Measurements from ENCODE around the gene ST8SIA6. TPM values are rescaled to one million over a fixed set of nuclear protein-coding genes. Genes with fewer than 3 reads are reported as not detected.

Gene ST8SIA6
- total and polyA plus RNA-seq, 7 experiments from 2014 or later = 0.08 to 2.5 (median 0.56) TPM

GRCh38 chr10:17286562-17287550, 167.5 kb downstream of the ST8SIA6 start:
- ChIA-PET CTCF (no interaction called here), POLR2A (no interaction called here)
- Mint-ChIP-seq H3K9me3 (peaks cover 0 to 23% (median 9%) of the 10 kb centered on the region in 11 donors), H3K4me3 (no peak overlapping the region), H3K27ac (no peak overlapping the region), H3K36me3 (peaks cover 0 to 3% (median 3%) of the 10 kb centered on the region in 5 donors), H3K27me3 (peaks cover 0 to 24% (median 18%) of the 10 kb centered on the region in 5 donors), H3K4me1 (peaks cover 0 to 8% (median 4%) of the 10 kb centered on the region in 7 donors)
- intact Hi-C loops (cut with micrococcal nuclease) = no loop called here
- no peaks in the 10 kb centered on the region for H3K36me3 ChIP-seq (ENCODE audit: control insufficient read depth in 2 of 3, insufficient read depth in 3 of 3, low read length in 3 of 3)
- no peak overlapping the region for H3K4me3 ChIP-seq (ENCODE audit: low read length)
- H3K9me3 ChIP-seq (ENCODE audit: control insufficient read depth in 2 of 3, low read length in 3 of 3) = peaks cover 0 to 10% (median 0%) of the 10 kb centered on the region in 3 experiments
- H3K4me1 ChIP-seq (ENCODE audit: control insufficient read depth in 2 of 2, insufficient read depth in 2 of 2, low read length in 2 of 2) = no peaks in the 10 kb centered on the region
- no peak overlapping the region for H3K27ac ChIP-seq (ENCODE audit: low read depth, low read length)
- H3K27me3 ChIP-seq (ENCODE audit: control insufficient read depth in 2 of 2, insufficient read depth in 2 of 2, low read length in 2 of 2) = no peaks in the 10 kb centered on the region
- ATAC-seq = no peak
- no peak for DNase-seq

GRCh38 chr10:17282311-17282710, 172.1 kb downstream of the ST8SIA6 start:
- DNase-seq (no peak), ATAC-seq (no peak)
- Histone ChIP-seq H3K27ac (ENCODE audit: low read depth, low read length) (no peak overlapping the region), H3K27me3 (ENCODE audit: control insufficient read depth in 2 of 2, insufficient read depth in 2 of 2, low read length in 2 of 2) (no peaks in the 10 kb centered on the region), H3K36me3 (ENCODE audit: control insufficient read depth in 2 of 3, insufficient read depth in 3 of 3, low read length in 3 of 3) (no peaks in the 10 kb centered on the region), H3K4me1 (ENCODE audit: control insufficient read depth in 2 of 2, insufficient read depth in 2 of 2, low read length in 2 of 2) (no peaks in the 10 kb centered on the region), H3K4me3 (ENCODE audit: low read length) (no peak overlapping the region), H3K9me3 (ENCODE audit: control insufficient read depth in 2 of 3, low read length in 3 of 3) (peaks cover 0 to 10% (median 0%) of the 10 kb centered on the region in 3 experiments)
- ChIA-PET POLR2A (no interaction called here), CTCF (no interaction called here)
- intact Hi-C loops (cut with micrococcal nuclease) = no loop called here
- Mint-ChIP-seq H3K4me1 (no peaks in the 10 kb centered on the region), H3K27me3 (peaks cover 0 to 7% (median 5%) of the 10 kb centered on the region in 5 donors), H3K36me3 (peaks cover 0 to 15% (median 7%) of the 10 kb centered on the region in 5 donors), H3K4me3 (no peak overlapping the region), H3K9me3 (peaks cover 2 to 44% (median 25%) of the 10 kb centered on the region in 11 donors), H3K27ac (no peak overlapping the region)

- Histone ChIP-seq H3K9me3 (ENCODE audit: control insufficient read depth in 2 of 3, low read length in 3 of 3) (peaks cover 0 to 10% (median 0%) of the 10 kb centered on the region in 3 experiments), H3K4me3 (ENCODE audit: low read length) (no peak overlapping the region), H3K4me1 (ENCODE audit: control insufficient read depth in 2 of 2, insufficient read depth in 2 of 2, low read length in 2 of 2) (no peaks in the 10 kb centered on the region), H3K27ac (ENCODE audit: low read depth, low read length) (no peak overlapping the region), H3K27me3 (ENCODE audit: control insufficient read depth in 2 of 2, insufficient read depth in 2 of 2, low read length in 2 of 2) (peaks cover 0 to 3% of the 10 kb centered on the region in 2 donors), H3K36me3 (ENCODE audit: control insufficient read depth in 2 of 3, insufficient read depth in 3 of 3, low read length in 3 of 3) (no peaks in the 10 kb centered on the region)
- no peaks in the 10 kb centered on the region for H3K4me1 Mint-ChIP-seq
- peaks cover 0 to 15% (median 7%) of the 10 kb centered on the region in 5 donors for H3K36me3 Mint-ChIP-seq
- intact Hi-C loops (cut with micrococcal nuclease) = no loop called here
- H3K27me3 Mint-ChIP-seq = peaks cover 0 to 9% (median 0%) of the 10 kb centered on the region in 5 donors
- ChIA-PET CTCF (interaction anchor here (0.5 kb wide), 1 partner anchor 17 kb away, joined by 4 read pairs; no protein-coding TSS in a partner anchor), POLR2A (no interaction called here)
- no peak overlapping the region for H3K27ac Mint-ChIP-seq
- DNase-seq (no peak), ATAC-seq (no peak)
- H3K9me3 Mint-ChIP-seq = peaks cover 2 to 54% (median 23%) of the 10 kb centered on the region in 11 donors
- H3K4me3 Mint-ChIP-seq = no peak overlapping the region
Observed at GRCh38 chr10:17278607-17279240, 175.7 kb downstream of the ST8SIA6 start.

- Histone ChIP-seq H3K27ac (ENCODE audit: low read depth, low read length) (no peak overlapping the region), H3K4me1 (ENCODE audit: control insufficient read depth in 2 of 2, insufficient read depth in 2 of 2, low read length in 2 of 2) (no peaks in the 10 kb centered on the region), H3K4me3 (ENCODE audit: low read length) (no peak overlapping the region), H3K9me3 (ENCODE audit: control insufficient read depth in 2 of 3, low read length in 3 of 3) (peaks cover 0 to under 1% (median 0%) of the 10 kb centered on the region in 3 experiments), H3K36me3 (ENCODE audit: control insufficient read depth in 2 of 3, insufficient read depth in 3 of 3, low read length in 3 of 3) (no peaks in the 10 kb centered on the region), H3K27me3 (ENCODE audit: control insufficient read depth in 2 of 2, insufficient read depth in 2 of 2, low read length in 2 of 2) (peaks cover 0 to 3% of the 10 kb centered on the region in 2 donors)
- Mint-ChIP-seq H3K4me1 (no peaks in the 10 kb centered on the region), H3K27ac (no peak overlapping the region), H3K36me3 (peaks cover 0 to 13% (median 4%) of the 10 kb centered on the region in 5 donors), H3K4me3 (no peak overlapping the region), H3K27me3 (peaks cover 0 to 7% (median 0%) of the 10 kb centered on the region in 5 donors), H3K9me3 (peaks cover 2 to 36% (median 15%) of the 10 kb centered on the region in 11 donors)
- no peak for DNase-seq
- intact Hi-C loops (cut with micrococcal nuclease) = no loop called here
- ChIA-PET CTCF (no interaction called here), POLR2A (no interaction called here)
- no peak for ATAC-seq
Observed at GRCh38 chr10:17276756-17277424, 177.5 kb downstream of the ST8SIA6 start.

- Histone ChIP-seq H3K27ac (ENCODE audit: low read depth, low read length) (no peak overlapping the region), H3K36me3 (ENCODE audit: control insufficient read depth in 2 of 3, insufficient read depth in 3 of 3, low read length in 3 of 3) (no peaks in the 10 kb centered on the region), H3K27me3 (ENCODE audit: control insufficient read depth in 2 of 2, insufficient read depth in 2 of 2, low read length in 2 of 2) (peaks cover 0 to 3% of the 10 kb centered on the region in 2 donors), H3K4me3 (ENCODE audit: low read length) (no peak overlapping the region), H3K9me3 (ENCODE audit: control insufficient read depth in 2 of 3, low read length in 3 of 3) (no peaks in the 10 kb centered on the region), H3K4me1 (ENCODE audit: control insufficient read depth in 2 of 2, insufficient read depth in 2 of 2, low read length in 2 of 2) (no peaks in the 10 kb centered on the region)
- ChIA-PET POLR2A (interaction anchor here (0.5 kb wide), 1 partner anchor 101 kb away, joined by 3 read pairs; no protein-coding TSS in a partner anchor), CTCF (no interaction called here)
- peaks cover 0 to 7% (median 2%) of the 10 kb centered on the region in 5 donors for H3K27me3 Mint-ChIP-seq
- H3K4me3 Mint-ChIP-seq = no peak overlapping the region
- H3K9me3 Mint-ChIP-seq = peaks cover 0 to 20% (median 0%) of the 10 kb centered on the region in 11 donors
- no peak for ATAC-seq
- no peaks in the 10 kb centered on the region for H3K36me3 Mint-ChIP-seq
- intact Hi-C loops (cut with micrococcal nuclease) = no loop called here
- no peak overlapping the region for H3K27ac Mint-ChIP-seq
- no peak for DNase-seq
- no peaks in the 10 kb centered on the region for H3K4me1 Mint-ChIP-seq
Observed at GRCh38 chr10:17273403-17273802, 181.0 kb downstream of the ST8SIA6 start.

- no peaks in the 10 kb centered on the region for H3K36me3 Mint-ChIP-seq
- Histone ChIP-seq H3K27me3 (ENCODE audit: control insufficient read depth in 2 of 2, insufficient read depth in 2 of 2, low read length in 2 of 2) (peaks cover 0 to 3% of the 10 kb centered on the region in 2 donors), H3K9me3 (ENCODE audit: control insufficient read depth in 2 of 3, low read length in 3 of 3) (no peaks in the 10 kb centered on the region), H3K27ac (ENCODE audit: low read depth, low read length) (no peak overlapping the region), H3K4me3 (ENCODE audit: low read length) (no peak overlapping the region), H3K36me3 (ENCODE audit: control insufficient read depth in 2 of 3, insufficient read depth in 3 of 3, low read length in 3 of 3) (no peaks in the 10 kb centered on the region), H3K4me1 (ENCODE audit: control insufficient read depth in 2 of 2, insufficient read depth in 2 of 2, low read length in 2 of 2) (no peaks in the 10 kb centered on the region)
- ChIA-PET CTCF (interaction anchor here (0.6 to 1.1 kb wide), 3 partner anchors 16 to 170 kb away, joined by 4 to 5 read pairs (median 4); no protein-coding TSS in a partner anchor), POLR2A (no interaction called here)
- H3K9me3 Mint-ChIP-seq = peaks cover 0 to 18% (median 0%) of the 10 kb centered on the region in 11 donors
- intact Hi-C loops (cut with micrococcal nuclease) = no loop called here
- peaks cover 0 to 12% (median 5%) of the 10 kb centered on the region in 5 donors for H3K27me3 Mint-ChIP-seq
- DNase-seq (no peak), ATAC-seq (no peak)
- H3K4me3 Mint-ChIP-seq = no peak overlapping the region
- no peaks in the 10 kb centered on the region for H3K4me1 Mint-ChIP-seq
- no peak overlapping the region for H3K27ac Mint-ChIP-seq
Observed at GRCh38 chr10:17272648-17273047, 181.7 kb downstream of the ST8SIA6 start.
